Activated naive CD4-positive, alpha-beta T cell treated with anti-CD3 and anti-CD28 coated beads, Interleukin-2, amount 10 ng/mL, durations not matched to agents 7 days and 5 days (primary cell): ENCODE measurements around the gene LHCGR.

Experiments used
- CTCF ChIA-PET: fragments of 350-600 bp; sonication (Branson Sonifier 250); formaldehyde crosslinking; loops from one replicate; lab custom pipeline; 2021; ENCODE audit warnings: antibody characterized with exemption; lab: Charles Lee
- DNase-seq: peaks from one replicate; pipeline ENCODE4 v3.0.0-alpha.2; 2020
- H3K27ac Mint-ChIP-seq: one replicate; pipeline ENCODE4 v1.8.0; 2021; ENCODE audit warnings: mild to moderate bottlenecking, moderate library complexity, mixed read lengths
- H3K27me3 Mint-ChIP-seq: one replicate; pipeline ENCODE4 v1.8.0; 2021; ENCODE audit warnings: mild to moderate bottlenecking, mixed read lengths
- H3K36me3 Mint-ChIP-seq: one replicate; pipeline ENCODE4 v1.8.0; 2021; ENCODE audit warnings: mixed read lengths
- H3K4me1 Mint-ChIP-seq: one replicate; pipeline ENCODE4 v1.8.0; 2021; ENCODE audit warnings: mixed read lengths
- H3K4me3 Mint-ChIP-seq: one replicate; pipeline ENCODE4 v1.8.0; 2021; ENCODE audit warnings: mild to moderate bottlenecking, moderate library complexity, mixed read lengths
- H3K9me3 Mint-ChIP-seq: one replicate; pipeline ENCODE4 v1.8.0; 2021; ENCODE audit warnings: mixed read lengths

LHCGR gene

DNA sequence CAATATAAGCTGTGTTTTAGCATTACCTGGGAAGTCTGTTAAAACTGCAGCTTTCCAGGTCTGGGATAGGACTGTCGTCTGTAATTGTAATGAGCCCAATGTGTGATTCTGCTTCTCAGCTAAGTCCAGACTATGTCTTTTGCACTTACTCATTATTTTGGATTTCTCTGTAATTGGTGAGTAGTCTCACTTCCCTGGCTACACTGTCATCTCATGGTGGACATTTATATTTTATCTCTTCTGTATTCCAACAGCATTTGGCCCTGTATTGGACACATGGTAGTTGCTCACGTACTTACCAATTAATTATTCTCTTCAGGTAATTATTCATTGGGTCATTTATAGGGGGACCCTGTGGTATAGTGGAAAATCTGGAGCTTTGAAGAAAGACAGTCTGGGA, 28.0 kb downstream of the LHCGR start:
- DNase-seq = no peak
- Mint-ChIP-seq H3K4me3 (no peak overlapping the region), H3K9me3 (no peaks in the 10 kb centered on the region), H3K27me3 (no peaks in the 10 kb centered on the region), H3K36me3 (no peaks in the 10 kb centered on the region), H3K4me1 (no peaks in the 10 kb centered on the region), H3K27ac (no peak overlapping the region)
- CTCF ChIA-PET = no interaction called here

DNA sequence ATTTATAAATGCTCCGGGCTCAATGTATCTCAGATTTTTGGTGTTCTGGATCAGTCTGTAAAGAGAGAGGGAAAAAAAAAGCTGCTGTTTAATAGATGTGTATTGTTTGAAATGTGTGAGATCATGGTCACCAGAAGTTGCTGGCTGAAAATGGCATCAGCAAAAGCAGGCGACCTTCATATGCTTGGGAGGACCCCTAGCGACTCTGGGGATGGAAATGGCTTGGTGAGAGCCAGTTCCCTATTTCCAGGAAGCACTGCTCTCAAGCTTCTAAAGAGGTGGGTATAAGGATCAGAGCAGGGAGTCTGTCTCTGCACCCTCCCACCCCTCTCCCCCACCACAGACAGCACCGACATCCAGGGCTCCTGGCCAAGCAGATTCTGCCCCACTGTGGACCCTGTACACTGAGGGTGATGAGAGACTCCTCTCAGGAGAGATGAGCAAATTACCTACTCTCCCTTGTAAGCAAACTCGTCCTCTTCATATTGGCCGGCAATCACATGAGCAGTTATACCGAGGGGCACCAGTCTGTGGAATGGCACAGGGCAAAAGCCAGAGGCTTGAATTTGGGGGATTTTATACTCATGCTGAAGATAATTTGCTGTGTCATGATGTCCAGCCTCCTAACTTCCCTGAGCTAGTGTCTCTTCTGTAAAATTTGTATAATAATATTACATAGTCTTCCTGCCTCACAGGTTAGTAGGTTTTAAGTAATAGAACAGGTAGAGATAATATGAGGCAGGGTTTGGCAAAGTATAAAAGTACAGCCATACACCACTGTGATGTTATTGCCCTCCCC, 29.6 kb downstream of the LHCGR start:
- Mint-ChIP-seq H3K4me1 (no peaks in the 10 kb centered on the region), H3K27ac (no peak overlapping the region), H3K9me3 (no peaks in the 10 kb centered on the region), H3K27me3 (no peaks in the 10 kb centered on the region), H3K36me3 (no peaks in the 10 kb centered on the region), H3K4me3 (no peak overlapping the region)
- CTCF ChIA-PET = no interaction called here
- no peak for DNase-seq

DNA sequence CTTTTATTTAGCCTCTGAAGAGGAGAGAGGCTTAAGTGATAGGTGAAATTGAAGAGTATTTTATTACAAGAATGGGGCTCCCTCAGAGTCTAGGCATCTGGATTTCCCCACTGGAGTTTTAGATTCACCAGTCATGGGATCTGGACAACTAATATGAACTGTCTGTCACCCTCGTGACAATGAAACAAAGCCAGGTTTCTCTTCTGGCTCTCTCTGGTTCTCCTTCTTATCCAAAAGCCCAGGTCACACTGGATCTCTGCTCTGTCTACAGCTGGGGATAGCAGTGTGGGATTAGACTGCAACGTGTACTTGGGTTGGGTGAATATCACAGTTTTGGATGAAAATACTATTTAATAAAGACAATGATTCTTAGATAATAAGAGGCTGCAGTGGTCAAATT, 31.2 kb downstream of the LHCGR start:
- CTCF ChIA-PET = no interaction called here
- DNase-seq = no peak
- Mint-ChIP-seq H3K27ac (no peak overlapping the region), H3K4me1 (no peaks in the 10 kb centered on the region), H3K9me3 (no peaks in the 10 kb centered on the region), H3K27me3 (no peaks in the 10 kb centered on the region), H3K36me3 (no peaks in the 10 kb centered on the region), H3K4me3 (no peak overlapping the region)

DNA sequence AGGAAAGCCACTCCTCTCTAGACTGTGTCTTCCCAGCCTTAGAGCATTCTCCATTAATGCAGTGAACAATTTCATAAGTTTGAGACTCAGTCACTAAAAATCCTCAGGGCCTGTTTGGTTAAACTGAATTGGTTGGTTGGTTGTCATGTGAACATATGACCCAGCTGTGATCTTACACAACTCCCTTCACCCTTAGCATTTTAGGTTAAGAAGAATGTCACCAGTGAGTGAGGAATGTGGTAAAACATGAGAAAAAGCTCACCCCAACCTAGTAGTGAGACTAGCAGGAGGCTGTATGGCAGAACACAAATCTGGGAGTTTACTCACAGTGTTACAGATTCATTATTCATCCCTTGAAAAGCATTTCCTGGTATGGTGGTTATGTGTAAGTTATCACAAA, 32.4 kb downstream of the LHCGR start:
- CTCF ChIA-PET = no interaction called here
- Mint-ChIP-seq H3K27ac (no peak overlapping the region), H3K27me3 (no peaks in the 10 kb centered on the region)

DNA sequence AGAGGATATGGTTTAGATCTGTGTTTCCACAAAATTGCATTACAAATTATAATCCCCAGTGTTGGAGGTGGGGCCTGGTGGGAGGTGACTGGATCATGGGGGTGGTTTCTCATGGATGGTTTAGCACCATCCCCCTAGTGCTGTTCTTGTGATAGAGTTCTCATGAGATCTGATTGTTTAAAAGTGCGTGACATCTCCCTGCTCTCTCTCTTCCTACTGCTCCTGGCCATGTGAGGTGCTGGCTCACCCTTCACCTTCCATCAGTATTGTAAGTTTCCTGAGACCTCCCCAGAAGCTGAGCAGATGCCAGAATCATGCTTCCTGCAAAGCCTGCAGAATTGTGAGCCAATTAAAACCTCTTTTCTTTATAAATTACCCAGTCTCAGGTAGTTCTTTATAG, 33.1 kb downstream of the LHCGR start:
- Mint-ChIP-seq H3K4me3 (no peak overlapping the region), H3K9me3 (no peaks in the 10 kb centered on the region), H3K4me1 (no peaks in the 10 kb centered on the region), H3K36me3 (no peaks in the 10 kb centered on the region), H3K27ac (no peak overlapping the region), H3K27me3 (no peaks in the 10 kb centered on the region)
- DNase-seq = no peak
- CTCF ChIA-PET = no interaction called here

More for the DNA sequence above, 32.4 kb downstream of the LHCGR start:
- Mint-ChIP-seq H3K9me3 (no peaks in the 10 kb centered on the region), H3K36me3 (no peaks in the 10 kb centered on the region), H3K4me1 (no peaks in the 10 kb centered on the region), H3K4me3 (no peak overlapping the region)
- no peak for DNase-seq

DNA sequence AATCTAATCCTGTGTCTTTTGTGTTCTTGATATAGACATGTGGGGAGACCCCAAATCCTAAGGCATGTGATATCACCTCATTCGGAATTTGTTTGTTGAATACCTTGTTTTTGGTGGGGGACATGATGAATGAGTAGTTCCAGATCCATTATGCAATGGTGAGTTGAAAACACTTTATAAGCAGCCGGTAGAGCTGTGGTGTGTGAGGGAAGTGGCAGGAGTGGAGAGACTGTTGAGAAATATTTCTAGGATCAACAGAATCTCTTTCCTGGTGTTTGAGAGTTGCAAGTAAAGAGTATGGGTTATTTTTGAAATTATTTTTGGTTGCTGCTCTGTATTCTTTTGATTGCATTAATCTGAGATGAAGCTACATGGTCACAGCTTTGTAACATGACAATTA, 34.4 kb downstream of the LHCGR start:
- Mint-ChIP-seq H3K27ac (no peak overlapping the region), H3K27me3 (no peaks in the 10 kb centered on the region), H3K4me1 (no peaks in the 10 kb centered on the region), H3K9me3 (no peaks in the 10 kb centered on the region), H3K4me3 (no peak overlapping the region), H3K36me3 (no peaks in the 10 kb centered on the region)
- CTCF ChIA-PET = no interaction called here
- DNase-seq = no peak

DNA sequence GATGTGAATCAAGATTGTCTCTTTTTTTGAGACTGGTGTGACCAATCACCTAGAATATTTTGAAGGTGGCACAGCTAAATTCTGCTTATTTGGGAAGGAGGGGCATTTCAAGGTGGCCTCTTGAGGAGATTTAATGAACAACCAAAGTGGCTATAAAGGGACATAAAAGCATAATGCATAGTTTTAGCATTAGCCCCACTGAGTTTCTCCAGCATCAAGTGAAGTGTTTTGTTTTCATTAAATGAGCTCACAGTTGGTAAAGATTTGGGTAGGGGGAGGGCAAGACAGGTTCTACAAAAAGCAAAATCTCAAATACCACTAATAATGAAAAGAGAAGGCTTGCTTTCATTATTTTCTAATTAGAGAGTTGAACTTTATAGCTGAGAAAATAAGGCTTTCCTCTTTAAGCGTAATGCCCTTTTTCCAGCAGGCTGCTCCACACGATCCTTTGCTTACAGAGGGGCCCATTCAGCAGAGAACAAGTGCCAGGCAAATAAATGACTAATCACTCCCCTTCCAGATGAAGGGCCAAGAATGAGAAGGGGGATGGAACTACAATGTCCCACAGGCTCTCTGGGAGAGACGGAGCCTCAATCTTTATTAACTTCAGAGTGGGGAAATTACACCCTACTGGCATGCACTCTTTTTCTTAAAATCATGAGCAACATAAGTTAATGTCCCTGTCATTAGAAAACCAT, 35.9 kb downstream of the LHCGR start:
- H3K27me3 Mint-ChIP-seq = no peaks in the 10 kb centered on the region
- no peak for DNase-seq

DNA sequence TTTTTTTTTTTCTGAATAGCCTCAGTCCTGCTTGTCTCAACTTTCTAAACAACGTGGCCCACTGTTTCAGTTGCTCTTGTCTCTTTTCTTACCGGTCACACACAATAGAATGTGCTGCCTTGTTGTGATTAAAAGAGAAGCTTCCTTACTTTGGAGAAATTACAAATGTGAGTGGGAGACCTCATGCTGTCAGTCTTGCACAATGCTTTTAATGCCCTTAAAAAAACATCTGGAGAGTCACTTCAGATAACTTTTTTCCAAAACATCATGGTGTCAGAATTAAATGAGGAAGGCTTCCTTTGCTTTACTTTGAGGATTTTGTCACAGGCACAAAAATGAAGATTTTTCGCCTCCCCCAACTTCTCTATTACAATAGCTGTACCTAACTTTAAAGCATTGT, 37.7 kb downstream of the LHCGR start:
- Mint-ChIP-seq H3K9me3 (no peaks in the 10 kb centered on the region), H3K4me1 (no peaks in the 10 kb centered on the region), H3K27me3 (peaks cover 3% of the 10 kb centered on the region), H3K27ac (no peak overlapping the region), H3K4me3 (no peak overlapping the region), H3K36me3 (no peaks in the 10 kb centered on the region)
- no peak for DNase-seq
- CTCF ChIA-PET = no interaction called here

More for the DNA sequence above, 35.9 kb downstream of the LHCGR start:
- Mint-ChIP-seq H3K4me1 (no peaks in the 10 kb centered on the region), H3K9me3 (no peaks in the 10 kb centered on the region), H3K27ac (no peak overlapping the region), H3K4me3 (no peak overlapping the region), H3K36me3 (no peaks in the 10 kb centered on the region)
- CTCF ChIA-PET = no interaction called here

DNA sequence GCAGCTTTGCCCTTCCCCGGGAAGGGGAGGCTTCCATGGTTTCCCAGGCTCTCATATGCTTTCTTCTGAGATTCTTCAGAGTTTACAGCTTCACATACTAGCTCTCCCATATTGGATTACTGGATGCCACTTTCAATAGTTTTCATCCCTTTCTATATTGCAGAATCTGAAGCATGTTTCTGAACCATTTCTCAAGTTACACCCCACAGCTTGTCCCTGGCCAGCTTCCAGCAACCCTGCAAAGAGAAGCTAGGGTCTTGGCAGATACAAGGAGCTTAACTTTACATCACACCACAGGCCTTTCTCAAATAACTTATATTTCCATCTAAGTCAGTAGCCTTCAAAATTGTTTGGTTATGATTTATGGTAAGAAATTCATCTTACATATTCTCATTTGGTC, 39.6 kb downstream of the LHCGR start:
- H3K36me3 Mint-ChIP-seq = no peaks in the 10 kb centered on the region
- no peak for DNase-seq
- CTCF ChIA-PET = no interaction called here
- no peak overlapping the region for H3K27ac Mint-ChIP-seq
- peaks cover 6% of the 10 kb centered on the region for H3K27me3 Mint-ChIP-seq
- no peaks in the 10 kb centered on the region for H3K4me1 Mint-ChIP-seq
- H3K4me3 Mint-ChIP-seq = no peak overlapping the region
- no peaks in the 10 kb centered on the region for H3K9me3 Mint-ChIP-seq

DNA sequence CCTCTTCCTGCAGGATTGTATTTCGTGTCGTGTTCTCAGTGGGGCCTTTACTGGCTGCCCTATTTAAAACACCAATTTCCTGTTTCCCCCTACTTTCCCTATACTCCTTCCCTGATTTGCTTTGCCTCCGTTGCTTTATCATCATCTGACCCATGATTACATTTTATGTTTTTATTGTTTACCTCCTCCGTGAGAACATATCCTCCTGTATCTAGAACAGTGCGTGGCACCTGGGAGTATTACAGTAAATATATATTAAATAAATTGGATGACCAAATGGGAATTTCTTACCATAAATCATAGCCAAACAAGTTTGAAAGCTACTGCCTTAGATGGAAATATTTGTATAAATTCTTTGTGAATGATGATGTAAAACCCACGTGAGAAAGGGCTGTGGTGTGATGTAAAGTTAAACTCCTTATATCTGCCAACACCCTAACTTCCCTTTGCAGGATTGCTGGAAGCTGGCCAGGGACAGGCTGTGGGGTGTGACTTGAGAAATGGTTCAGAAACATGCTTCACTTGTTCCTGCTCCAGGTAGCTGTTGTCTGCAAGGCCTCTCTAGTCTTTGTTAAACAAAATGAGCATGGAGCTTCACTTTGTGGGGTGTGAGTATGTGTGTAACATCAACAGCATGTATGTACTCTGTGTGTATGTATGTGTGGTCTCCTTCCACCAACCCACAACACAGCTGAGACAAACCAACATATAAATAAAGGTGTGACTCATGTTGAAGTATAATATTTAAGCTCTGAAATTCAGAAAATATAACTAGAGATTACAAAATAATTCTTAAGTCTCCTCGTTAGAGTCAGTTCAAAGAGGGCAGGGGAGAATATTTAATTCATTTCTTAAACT, 40.3 kb downstream of the LHCGR start:
- CTCF ChIA-PET = no interaction called here
- Mint-ChIP-seq H3K4me1 (no peaks in the 10 kb centered on the region), H3K36me3 (no peaks in the 10 kb centered on the region), H3K4me3 (no peak overlapping the region), H3K27ac (no peak overlapping the region), H3K27me3 (peaks cover 6% of the 10 kb centered on the region), H3K9me3 (no peaks in the 10 kb centered on the region)
- no peak for DNase-seq

DNA sequence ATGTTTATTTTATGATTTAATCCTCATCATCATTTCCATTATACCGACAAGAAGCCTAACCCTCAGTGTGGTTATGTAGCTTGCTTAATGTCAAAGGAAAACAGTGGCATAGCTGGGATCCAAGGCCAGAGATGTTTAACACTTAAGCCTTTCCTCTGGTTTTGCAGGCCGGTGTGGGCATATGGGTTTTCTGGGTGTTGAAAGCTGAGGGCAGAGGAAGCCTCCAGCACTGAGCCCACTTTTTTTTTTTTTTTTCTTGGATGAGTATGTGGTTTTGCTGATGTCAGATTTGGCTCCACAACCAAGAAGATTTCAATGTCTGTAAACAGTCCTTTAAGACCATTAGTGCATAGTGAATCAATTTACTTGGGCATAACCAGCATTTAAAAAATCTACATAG, 41.3 kb downstream of the LHCGR start:
- peaks cover 6% of the 10 kb centered on the region for H3K27me3 Mint-ChIP-seq
- H3K4me3 Mint-ChIP-seq = no peak overlapping the region
- H3K9me3 Mint-ChIP-seq = no peaks in the 10 kb centered on the region
- DNase-seq = no peak
- CTCF ChIA-PET = no interaction called here
- no peak overlapping the region for H3K27ac Mint-ChIP-seq
- no peaks in the 10 kb centered on the region for H3K4me1 Mint-ChIP-seq
- H3K36me3 Mint-ChIP-seq = no peaks in the 10 kb centered on the region

DNA sequence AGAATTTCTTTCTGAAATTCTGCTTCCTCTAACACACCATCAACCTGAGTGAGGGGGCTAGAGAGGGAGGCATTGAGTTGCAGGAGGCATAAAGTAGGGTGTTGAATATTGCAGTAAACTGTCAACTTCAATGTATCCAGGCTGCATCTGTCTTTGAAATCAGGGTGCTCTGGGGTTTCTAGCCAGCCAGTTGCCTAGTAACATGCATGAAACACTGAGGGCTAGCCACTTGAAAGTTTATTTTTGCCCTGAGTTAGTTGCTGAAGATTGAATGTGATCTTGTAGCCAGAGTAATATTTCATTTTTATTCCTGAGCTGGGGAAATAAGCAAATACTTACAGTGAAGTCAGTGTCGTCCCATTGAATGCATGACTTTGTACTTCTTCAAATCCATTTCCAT, 41.9 kb downstream of the LHCGR start:
- CTCF ChIA-PET = no interaction called here
- Mint-ChIP-seq H3K27me3 (peaks cover 6% of the 10 kb centered on the region), H3K27ac (peak overlapping the region; percentile 39), H3K9me3 (no peaks in the 10 kb centered on the region), H3K4me3 (no peak overlapping the region), H3K4me1 (no peaks in the 10 kb centered on the region), H3K36me3 (no peaks in the 10 kb centered on the region)
- DNase-seq = no peak

DNA sequence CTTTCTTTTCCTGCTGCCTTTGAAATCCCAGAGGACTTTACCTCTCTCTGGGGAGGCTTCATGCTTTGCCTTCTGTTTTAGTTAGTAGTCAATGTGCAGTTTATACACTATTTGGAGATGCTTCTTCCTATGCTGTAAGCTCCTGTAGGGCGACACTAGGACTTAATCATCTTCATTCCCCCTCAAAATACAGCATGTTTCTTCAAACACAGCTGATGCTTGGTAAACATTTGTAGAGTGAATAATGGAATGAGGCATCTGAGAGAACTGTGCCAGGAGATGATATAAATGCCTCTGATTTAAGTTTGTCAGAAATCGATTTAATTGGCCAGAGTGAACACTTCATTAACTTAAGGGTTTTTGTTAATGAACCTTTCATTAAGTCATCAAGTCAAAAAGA, 43.4 kb downstream of the LHCGR start:
- no peak overlapping the region for H3K4me3 Mint-ChIP-seq
- no peaks in the 10 kb centered on the region for H3K9me3 Mint-ChIP-seq
- peaks cover 6% of the 10 kb centered on the region for H3K27me3 Mint-ChIP-seq
- no peak for DNase-seq
- no peak overlapping the region for H3K27ac Mint-ChIP-seq
- CTCF ChIA-PET = no interaction called here
- no peaks in the 10 kb centered on the region for H3K36me3 Mint-ChIP-seq
- peaks cover 3% of the 10 kb centered on the region for H3K4me1 Mint-ChIP-seq

DNA sequence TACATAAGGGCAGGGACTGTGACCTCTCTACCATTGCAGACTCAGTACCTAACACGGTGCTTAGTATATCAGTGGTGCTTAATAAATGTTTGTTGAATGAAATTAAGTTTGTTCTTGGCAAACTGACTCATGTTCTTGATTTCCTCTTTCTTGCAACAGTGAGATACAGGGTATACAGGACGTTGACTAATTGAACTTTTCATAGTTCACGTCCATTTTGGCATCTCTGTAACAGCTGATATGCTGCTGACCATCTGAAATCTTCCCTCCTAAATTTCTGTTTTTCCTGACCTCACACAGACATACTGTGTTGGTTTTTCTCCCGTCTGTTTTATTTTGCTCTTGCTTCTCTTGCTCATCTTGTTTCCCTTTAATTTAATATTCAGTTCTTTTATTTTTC, 44.2 kb downstream of the LHCGR start:
- Mint-ChIP-seq H3K4me3 (no peak overlapping the region), H3K27me3 (peaks cover 6% of the 10 kb centered on the region), H3K4me1 (peaks cover 6% of the 10 kb centered on the region), H3K27ac (no peak overlapping the region), H3K36me3 (no peaks in the 10 kb centered on the region), H3K9me3 (no peaks in the 10 kb centered on the region)
- CTCF ChIA-PET = no interaction called here
- no peak for DNase-seq
